HUES64 (cell line): ENCODE measurements around the gene IL2RG. TPM values are rescaled to one million over a fixed set of nuclear protein-coding genes. Genes with fewer than 3 reads are reported as not detected.

Source experiments
- H3K27ac ChIP-seq: 2 replicates; pipeline ENCODE4 v1.7.0; 2013; ENCODE audit warnings: low read depth, low read length, inconsistent platforms
- H3K27me3 ChIP-seq: 2 replicates; pipeline ENCODE4 v1.6.1; 2013; ENCODE audit warnings: mild to moderate bottlenecking, low read length; ENCODE audit not compliant: insufficient read depth
- H3K36me3 ChIP-seq: 2 replicates; pipeline ENCODE4 v1.6.1; 2013; ENCODE audit warnings: mild to moderate bottlenecking, low read length; ENCODE audit not compliant: insufficient read depth
- H3K4me1 ChIP-seq: 2 replicates; pipeline ENCODE4 v1.6.1; 2013; ENCODE audit warnings: mild to moderate bottlenecking, low read length, moderate library complexity; ENCODE audit not compliant: insufficient read depth
- H3K4me3 ChIP-seq: 2 replicates; pipeline ENCODE4 v1.5.1; 2013; ENCODE audit warnings: mild to moderate bottlenecking, low read length, moderate library complexity
- H3K9ac ChIP-seq: 2 replicates; pipeline ENCODE4 v1.6.1; 2013; ENCODE audit warnings: mild to moderate bottlenecking, low read depth, low read length
- H3K9me3 ChIP-seq: 2 replicates; pipeline ENCODE4 v1.6.1; 2013; ENCODE audit warnings: low read depth, low read length; ENCODE audit not compliant: insufficient read depth
- WGBS: fragments of 150-250, 120-280 bp; methylation state at CpG from one replicate; pipeline ENCODE4 v1.1.7; 2013; ENCODE audit warnings: missing lambda C conversion rate; 5-methylcytosine and 5-hydroxymethylcytosine counted together
- polyA plus RNA-seq, 2 experiments: library from polyadenylated mRNA; stranded (reverse); fragments of 50-300 nt; gene quantifications; one replicate each; pipeline ENCODE4 v1.2.3, GENCODE V29; 2013

IL2RG gene
- not detected for polyA plus RNA-seq (2013, experiment 1 of 2)
- polyA plus RNA-seq (2013, experiment 2 of 2), result 0.25 TPM

DNA sequence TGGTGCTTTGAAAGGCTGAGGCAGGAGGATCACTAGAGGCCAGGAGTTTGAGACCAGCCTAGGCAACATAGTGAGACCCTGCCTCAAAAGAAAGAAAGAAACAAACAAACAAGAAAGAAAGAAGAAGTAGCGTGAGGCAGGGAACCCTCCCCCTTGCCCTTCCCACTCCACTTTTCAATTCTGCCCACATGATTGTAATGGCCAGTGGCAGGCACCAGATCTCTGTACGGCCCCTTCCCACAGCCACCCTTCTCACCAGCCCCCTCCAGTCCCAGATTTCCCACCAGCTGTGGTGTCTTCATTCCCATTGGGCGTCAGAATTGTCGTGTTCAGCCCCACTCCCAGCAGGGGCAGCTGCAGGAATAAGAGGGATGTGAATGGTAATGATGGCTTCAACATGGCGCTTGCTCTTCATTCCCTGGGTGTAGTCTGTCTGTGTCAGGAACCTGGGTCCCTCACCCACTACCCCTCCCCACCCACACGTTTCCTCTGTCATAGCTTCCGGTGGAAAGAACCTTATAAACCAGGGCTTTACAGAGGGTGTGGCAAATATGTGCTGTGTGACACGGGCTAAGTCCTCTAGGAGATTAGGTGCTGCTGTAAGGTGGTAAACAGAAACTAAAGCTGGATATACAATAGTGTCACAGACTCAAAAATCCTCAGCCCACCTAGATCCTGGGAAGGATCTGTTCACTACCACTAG, at the start of gene IL2RG:
Gene IL2RG (minus strand): TSS at position 437 of the 703 bp plus-strand sequence. CDS start 38 bp downstream, at position 399.
- Histone ChIP-seq H3K9ac (no peak within 1 kb of the TSS), H3K27me3 (peaks cover 31% of the 10 kb centered on the region), H3K4me3 (no peak within 1 kb of the TSS), H3K36me3 (no peaks in the 10 kb centered on the region), H3K4me1 (no peaks in the 10 kb centered on the region), H3K9me3 (no peaks in the 10 kb centered on the region), H3K27ac (no peak within 1 kb of the TSS)
- WGBS, result 81% methylated on average over 3 of the region's 8 CpGs

- Histone ChIP-seq H3K27me3 (no peaks in the 10 kb centered on the region), H3K9ac (no peak overlapping the region), H3K27ac (no peak overlapping the region), H3K9me3 (no peaks in the 10 kb centered on the region), H3K4me1 (no peaks in the 10 kb centered on the region), H3K4me3 (no peak overlapping the region), H3K36me3 (no peaks in the 10 kb centered on the region)
- 98% methylated on average over 3 of the region's 3 CpGs for WGBS
Observed at GRCh38 chrX:71160475-71160874, 49.1 kb upstream of the IL2RG start.

DNA sequence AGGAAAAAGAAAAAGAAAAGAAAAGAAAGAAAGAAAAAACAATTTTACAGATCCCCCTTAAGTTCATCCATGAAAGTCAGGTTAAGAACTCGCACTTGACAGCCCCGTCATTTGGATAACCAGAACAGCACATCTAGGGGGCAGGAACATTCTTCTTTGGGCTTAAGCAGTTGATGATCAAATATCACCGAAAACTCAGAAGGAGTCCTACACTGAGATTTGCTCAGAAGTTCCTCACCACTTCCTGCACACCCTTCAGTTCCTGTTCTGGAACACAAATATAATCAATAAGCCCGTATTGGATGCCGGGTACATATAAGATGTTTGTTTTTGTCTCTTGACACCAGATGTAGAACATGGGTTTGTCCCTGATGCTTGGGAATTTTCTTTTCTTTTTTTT, 48.0 kb upstream of the IL2RG start:
- Histone ChIP-seq H3K27me3 (no peaks in the 10 kb centered on the region), H3K36me3 (no peaks in the 10 kb centered on the region), H3K4me3 (no peak overlapping the region), H3K9me3 (no peaks in the 10 kb centered on the region), H3K9ac (no peak overlapping the region), H3K27ac (no peak overlapping the region), H3K4me1 (no peaks in the 10 kb centered on the region)
- 96% methylated on average over 3 of the region's 5 CpGs for WGBS

DNA sequence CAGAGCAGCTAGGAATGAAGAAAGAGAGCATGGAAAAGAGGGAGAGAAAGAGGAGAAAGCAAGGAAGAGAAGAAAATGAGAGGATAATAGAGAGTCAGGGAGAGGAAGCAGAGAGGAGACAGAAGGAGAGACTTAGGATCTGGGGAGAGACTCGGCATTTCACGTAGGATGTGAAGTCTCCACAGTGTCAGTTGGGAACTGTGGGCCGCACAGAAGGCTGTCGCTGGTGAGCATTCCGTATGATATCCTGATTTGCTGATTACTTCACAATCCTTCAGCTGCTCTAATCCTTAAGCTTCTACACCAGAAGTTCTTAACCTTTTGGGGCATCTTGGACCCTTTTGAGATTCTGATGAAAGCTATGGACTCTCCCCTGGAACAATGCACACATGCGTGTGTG, 47.2 kb upstream of the IL2RG start:
- H3K36me3 ChIP-seq, result no peaks in the 10 kb centered on the region
- no peaks in the 10 kb centered on the region for H3K4me1 ChIP-seq
- H3K9ac ChIP-seq, result no peak overlapping the region
- no peaks in the 10 kb centered on the region for H3K9me3 ChIP-seq
- H3K4me3 ChIP-seq, result no peak overlapping the region
- no peaks in the 10 kb centered on the region for H3K27me3 ChIP-seq
- WGBS, result 94% methylated on average over 6 of the region's 6 CpGs
- H3K27ac ChIP-seq, result no peak overlapping the region

GRCh38 chrX:71154641-71155040, 43.3 kb upstream of the IL2RG start:
- no peak overlapping the region for H3K4me3 ChIP-seq
- no peaks in the 10 kb centered on the region for H3K9me3 ChIP-seq
- no peaks in the 10 kb centered on the region for H3K27me3 ChIP-seq
- no peak overlapping the region for H3K9ac ChIP-seq
- no peak overlapping the region for H3K27ac ChIP-seq
- H3K4me1 ChIP-seq, result no peaks in the 10 kb centered on the region
- 84% methylated on average over 3 of the region's 3 CpGs for WGBS
- no peaks in the 10 kb centered on the region for H3K36me3 ChIP-seq

DNA sequence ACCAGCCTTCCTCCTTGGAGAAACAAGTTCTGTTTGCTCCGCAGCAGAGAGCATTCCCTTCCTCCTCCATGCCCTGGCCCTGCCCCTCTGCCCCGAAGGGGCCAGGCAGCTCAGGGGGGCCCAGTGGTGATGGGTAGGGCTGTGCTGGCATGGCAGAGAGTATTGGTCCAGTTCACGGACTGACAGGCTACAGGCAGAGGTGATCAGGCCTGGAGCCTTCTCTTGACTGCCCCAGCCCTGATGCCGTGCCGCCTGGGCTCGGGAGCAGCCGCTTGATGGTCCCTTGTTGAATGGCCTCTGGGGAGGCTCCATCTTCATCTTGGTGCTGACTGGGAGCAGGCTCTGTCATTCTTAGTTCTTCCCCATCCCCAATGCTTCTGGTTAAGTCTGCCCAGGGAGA, 42.8 kb upstream of the IL2RG start:
- no peaks in the 10 kb centered on the region for H3K4me1 ChIP-seq
- H3K9me3 ChIP-seq, result no peaks in the 10 kb centered on the region
- no peak overlapping the region for H3K4me3 ChIP-seq
- no peak overlapping the region for H3K27ac ChIP-seq
- H3K27me3 ChIP-seq, result no peaks in the 10 kb centered on the region
- H3K36me3 ChIP-seq, result no peaks in the 10 kb centered on the region
- no peak overlapping the region for H3K9ac ChIP-seq
- 74% methylated on average over 5 of the region's 7 CpGs for WGBS

- Histone ChIP-seq H3K9me3 (no peaks in the 10 kb centered on the region), H3K27me3 (no peaks in the 10 kb centered on the region), H3K9ac (no peak overlapping the region), H3K4me3 (no peak overlapping the region), H3K27ac (no peak overlapping the region), H3K4me1 (peaks cover 11% of the 10 kb centered on the region; the same call in 1 of the 2 replicates), H3K36me3 (no peaks in the 10 kb centered on the region)
- WGBS, result 80% methylated on average over 7 of the region's 7 CpGs
Observed at GRCh38 chrX:71151366-71151765, 40.0 kb upstream of the IL2RG start.

DNA sequence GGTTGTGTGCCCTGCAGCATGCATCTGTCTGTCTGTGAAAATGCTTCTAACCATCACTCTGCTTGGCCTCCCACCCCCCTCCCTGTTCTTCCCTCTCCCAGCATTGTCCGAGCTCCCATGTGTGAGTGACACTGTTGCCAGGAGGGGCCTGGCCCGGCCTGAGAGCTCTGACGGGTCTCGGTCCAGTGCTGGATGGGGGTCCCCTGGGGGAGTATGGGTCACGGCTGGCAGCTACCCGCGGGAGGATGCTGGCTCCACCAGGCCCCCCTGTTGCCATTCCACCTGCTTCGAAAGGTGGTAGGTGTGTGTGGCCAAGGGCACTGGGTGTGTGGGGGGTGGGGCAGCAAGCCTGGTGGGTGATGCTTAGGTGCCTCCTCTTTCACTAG, 36.9 kb upstream of the IL2RG start:
- 80% methylated on average over 7 of the region's 8 CpGs for WGBS
- Histone ChIP-seq H3K4me3 (no peak overlapping the region), H3K36me3 (no peaks in the 10 kb centered on the region), H3K27me3 (no peaks in the 10 kb centered on the region), H3K9ac (no peak overlapping the region), H3K4me1 (peaks cover 16% of the 10 kb centered on the region; the same call in 1 of the 2 replicates), H3K9me3 (no peaks in the 10 kb centered on the region), H3K27ac (no peak overlapping the region)

DNA sequence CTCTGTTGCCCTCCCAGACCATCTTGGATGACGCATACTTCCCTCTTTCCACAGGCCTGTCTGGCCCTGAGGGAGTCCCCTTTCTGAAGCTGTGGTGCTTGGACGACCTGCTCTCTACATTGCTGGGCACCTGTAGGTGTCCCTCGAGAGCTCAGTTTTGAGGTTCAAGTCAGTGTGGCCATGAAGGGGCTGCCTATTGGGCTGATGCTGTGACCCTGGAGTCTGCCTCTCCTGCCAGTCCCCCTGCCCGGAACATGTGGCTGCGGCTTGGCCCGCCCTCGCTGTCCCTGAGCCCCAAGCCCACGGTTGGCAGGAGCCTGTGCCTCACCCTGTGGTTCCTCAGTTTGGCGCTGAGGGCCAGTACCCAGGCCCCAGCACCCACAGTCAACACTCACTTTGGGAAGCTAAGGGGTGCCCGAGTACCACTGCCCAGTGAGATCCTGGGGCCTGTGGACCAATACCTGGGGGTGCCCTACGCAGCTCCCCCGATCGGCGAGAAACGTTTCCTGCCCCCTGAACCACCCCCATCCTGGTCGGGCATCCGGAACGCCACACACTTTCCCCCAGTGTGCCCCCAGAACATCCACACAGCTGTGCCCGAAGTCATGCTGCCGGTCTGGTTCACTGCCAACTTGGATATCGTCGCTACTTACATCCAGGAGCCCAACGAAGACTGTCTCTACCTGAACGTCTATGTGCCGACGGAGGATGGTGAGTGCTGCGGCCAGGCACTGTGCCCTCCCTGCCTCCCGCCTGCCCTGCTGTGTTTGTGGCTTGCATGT, 36.3 kb upstream of the IL2RG start:
- peaks cover 16% of the 10 kb centered on the region; the same call in 1 of the 2 replicates for H3K4me1 ChIP-seq
- 89% methylated on average over 28 of the region's 28 CpGs for WGBS
- H3K9ac ChIP-seq, result no peak overlapping the region
- no peaks in the 10 kb centered on the region for H3K36me3 ChIP-seq
- H3K9me3 ChIP-seq, result no peaks in the 10 kb centered on the region
- H3K4me3 ChIP-seq, result no peak overlapping the region
- H3K27ac ChIP-seq, result no peak overlapping the region
- H3K27me3 ChIP-seq, result no peaks in the 10 kb centered on the region

GRCh38 chrX:71144651-71145050, 33.3 kb upstream of the IL2RG start, which contains the start of gene NLGN3:
Gene NLGN3 (plus strand): TSS chrX:71144841. CDS start chrX:71147750, 2,909 bp downstream.
- Histone ChIP-seq H3K36me3 (peaks cover 11% of the 10 kb centered on the region; the same call in 1 of the 2 replicates), H3K27ac (no peak within 1 kb of the TSS), H3K9me3 (no peaks in the 10 kb centered on the region), H3K4me3 (peak within 1 kb of the TSS; percentile 67), H3K4me1 (peaks cover 16% of the 10 kb centered on the region; the same call in 1 of the 2 replicates), H3K27me3 (no peaks in the 10 kb centered on the region), H3K9ac (0 out of 2 replicates have a peak within 1 kb of the TSS, but pooled peaks have one; percentile 36)
- WGBS, result 2% methylated on average over 28 of the region's 28 CpGs

DNA sequence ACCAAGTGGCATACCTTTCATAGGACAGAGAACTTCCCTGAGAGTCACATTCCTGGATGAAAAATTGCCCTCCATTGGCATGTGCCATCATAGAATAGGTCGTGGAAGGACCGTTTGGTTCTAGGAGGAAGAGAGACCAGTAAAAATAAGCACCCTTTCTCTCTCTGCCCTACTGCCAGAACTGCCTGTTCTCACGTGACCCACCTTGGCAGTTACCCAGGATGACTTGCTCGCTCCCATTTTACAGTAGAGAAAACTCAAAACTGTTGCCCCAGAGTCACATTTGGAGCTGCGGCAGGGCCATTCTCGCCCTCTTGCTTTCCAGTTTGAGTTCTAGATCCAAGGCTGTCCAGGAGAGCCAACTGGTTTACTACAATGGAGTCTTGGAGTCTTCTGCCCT, 32.1 kb upstream of the IL2RG start:
- 89% methylated on average over 6 of the region's 6 CpGs for WGBS

More for the DNA sequence above, 32.1 kb upstream of the IL2RG start:
- no peak overlapping the region for H3K27ac ChIP-seq
- H3K9me3 ChIP-seq, result no peaks in the 10 kb centered on the region
- peaks cover 16% of the 10 kb centered on the region; the same call in 1 of the 2 replicates for H3K4me1 ChIP-seq
- no peaks in the 10 kb centered on the region for H3K27me3 ChIP-seq
- no peak overlapping the region for H3K9ac ChIP-seq
- H3K36me3 ChIP-seq, result peaks cover 18% of the 10 kb centered on the region
- H3K4me3 ChIP-seq, result no peak overlapping the region
